SK-N-SH treated with all-trans-retinoic acid at 6 μM for 48 hours (cell line): ENCODE data around the gene SPP2.

Experiments used
- ARNTL ChIP-seq: fragments of 450-650 bp; formaldehyde crosslinking; IDR thresholded peaks from 2 replicates; pipeline ENCODE4 v1.5.0; 2020; ENCODE audit warnings: low read depth, mild to moderate bottlenecking, moderate library complexity, borderline replicate concordance
- BACH2 ChIP-seq: fragments of 250-450 bp; sonication (Bioruptor Pico); IDR thresholded peaks from 2 replicates; pipeline ENCODE4 v1.9.0; 2021; ENCODE audit warnings: mild to moderate bottlenecking, borderline replicate concordance
- ISL1 ChIP-seq: fragments of 250-450 bp; sonication (Bioruptor Pico); IDR thresholded peaks from 2 replicates; pipeline ENCODE4 v2.1.2; 2022; ENCODE audit warnings: mild to moderate bottlenecking, moderate library complexity
- ZFP3 ChIP-seq: fragments of 250-450 bp; sonication (Bioruptor Pico); IDR thresholded peaks from 2 replicates; pipeline ENCODE4 v1.5.0; 2020; ENCODE audit warnings: mild to moderate bottlenecking, moderate library complexity
- TF ChIP-seq, protein P1 (sequence below): fragments of 250-450 bp; sonication (Bioruptor Pico); IDR thresholded peaks from 2 replicates; pipeline ENCODE4 v1.5.1; 2021; ENCODE audit warnings: mild to moderate bottlenecking, moderate library complexity

DNA sequence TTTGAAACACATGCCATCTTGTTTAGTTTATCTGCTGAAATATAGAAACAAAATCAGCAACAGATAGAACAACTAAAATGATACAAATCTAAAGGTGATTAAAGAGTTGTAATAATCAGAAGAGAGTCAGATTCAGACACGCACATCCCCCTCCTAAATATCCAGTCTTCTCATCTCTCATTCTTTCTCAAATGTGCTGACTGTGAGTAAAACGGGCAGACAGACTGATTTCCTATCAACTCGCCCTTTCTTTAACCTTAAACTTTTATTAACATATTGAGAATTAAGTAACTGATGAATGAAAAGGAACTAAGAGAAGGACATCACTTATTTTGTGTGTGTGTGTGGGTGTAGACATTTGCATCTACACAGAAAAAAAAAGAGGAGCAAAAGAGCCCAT, 34.6 kb upstream of the SPP2 start:
- no peak for TF ChIP-seq ISL1 (CRISPR knock-in tag)
- TF ChIP-seq, protein P1, sequence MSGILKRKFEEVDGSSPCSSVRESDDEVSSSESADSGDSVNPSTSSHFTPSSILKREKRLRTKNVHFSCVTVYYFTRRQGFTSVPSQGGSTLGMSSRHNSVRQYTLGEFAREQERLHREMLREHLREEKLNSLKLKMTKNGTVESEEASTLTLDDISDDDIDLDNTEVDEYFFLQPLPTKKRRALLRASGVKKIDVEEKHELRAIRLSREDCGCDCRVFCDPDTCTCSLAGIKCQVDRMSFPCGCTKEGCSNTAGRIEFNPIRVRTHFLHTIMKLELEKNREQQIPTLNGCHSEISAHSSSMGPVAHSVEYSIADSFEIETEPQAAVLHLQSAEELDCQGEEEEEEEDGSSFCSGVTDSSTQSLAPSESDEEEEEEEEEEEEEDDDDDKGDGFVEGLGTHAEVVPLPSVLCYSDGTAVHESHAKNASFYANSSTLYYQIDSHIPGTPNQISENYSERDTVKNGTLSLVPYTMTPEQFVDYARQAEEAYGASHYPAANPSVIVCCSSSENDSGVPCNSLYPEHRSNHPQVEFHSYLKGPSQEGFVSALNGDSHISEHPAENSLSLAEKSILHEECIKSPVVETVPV (CRISPR knock-in tag), result no peak
- no peak for TF ChIP-seq BACH2 (CRISPR knock-in tag)
- TF ChIP-seq ZFP3 (CRISPR knock-in tag), result no peak
- TF ChIP-seq ARNTL, result no peak
